Parathyroid adenoma (tissue), 2 donors: ENCODE data around the gene AMBP.

Source experiments
- H2AFZ ChIP-seq: fragments of 300-600 bp; sonication (generic); one replicate; pipeline ENCODE4 v1.7.0; 2017; ENCODE audit warnings: antibody characterized with exemption, mild to moderate bottlenecking
- H3K27ac ChIP-seq: fragments of 300-600 bp; sonication (generic); one replicate; pipeline ENCODE4 v1.7.0; 2017
- H3K27me3 ChIP-seq: fragments of 300-600 bp; sonication (generic); one replicate; pipeline ENCODE4 v1.7.0; 2017; ENCODE audit warnings: low read length; ENCODE audit not compliant: control insufficient read depth, insufficient read depth
- H3K36me3 ChIP-seq: fragments of 300-600 bp; sonication (generic); one replicate; pipeline ENCODE4 v1.7.0; 2017; ENCODE audit warnings: low read length; ENCODE audit not compliant: control insufficient read depth, insufficient read depth
- H3K4me1 ChIP-seq: fragments of 300-600 bp; sonication (generic); one replicate; pipeline ENCODE4 v1.7.0; 2017; ENCODE audit warnings: control low read depth
- H3K4me2 ChIP-seq: fragments of 300-600 bp; sonication (generic); one replicate; pipeline ENCODE4 v1.7.0; 2017; ENCODE audit warnings: low read length
- H3K4me3 ChIP-seq: fragments of 300-600 bp; sonication (generic); one replicate; pipeline ENCODE4 v1.7.0; 2017; ENCODE audit warnings: low read depth, low read length
- H3K79me2 ChIP-seq: fragments of 300-600 bp; sonication (generic); one replicate; pipeline ENCODE4 v1.7.0; 2017; ENCODE audit warnings: control low read depth
- H3K9ac ChIP-seq: fragments of 300-600 bp; sonication (generic); one replicate; pipeline ENCODE4 v1.7.0; 2017; ENCODE audit warnings: mild to moderate bottlenecking
- H3K9me3 ChIP-seq: fragments of 300-600 bp; sonication (generic); one replicate; pipeline ENCODE4 v1.7.0; 2017; ENCODE audit warnings: low read length; ENCODE audit not compliant: control insufficient read depth
- CTCF ChIP-seq: fragments of 300-600 bp; sonication (generic); IDR thresholded peaks from one replicate; pipeline ENCODE4 v1.7.0; 2017; ENCODE audit warnings: antibody characterized with exemption, mild to moderate bottlenecking
- donor health status: primary hyperparathyroidism.

AMBP gene

GRCh38 chr9:114059047-114059803 is 18.9 kb downstream of the AMBP start:
- H3K4me3 ChIP-seq = no peak overlapping the region
- no peaks in the 10 kb centered on the region for H3K27me3 ChIP-seq
- H2AFZ ChIP-seq = no peak overlapping the region
- TF ChIP-seq CTCF = no peak
- no peaks in the 10 kb centered on the region for H3K4me1 ChIP-seq
- H3K9me3 ChIP-seq = no peaks in the 10 kb centered on the region
- H3K79me2 ChIP-seq = no peaks in the 10 kb centered on the region
- H3K4me2 ChIP-seq = no peak overlapping the region
- H3K27ac ChIP-seq = no peak overlapping the region
- no peaks in the 10 kb centered on the region for H3K36me3 ChIP-seq
- H3K9ac ChIP-seq = no peak overlapping the region

- no peak overlapping the region for H3K4me3 ChIP-seq
- H3K4me1 ChIP-seq = no peaks in the 10 kb centered on the region
- H3K9ac ChIP-seq = no peak overlapping the region
- H2AFZ ChIP-seq = no peak overlapping the region
- H3K79me2 ChIP-seq = no peaks in the 10 kb centered on the region
- no peaks in the 10 kb centered on the region for H3K36me3 ChIP-seq
- TF ChIP-seq CTCF = no peak
- H3K27ac ChIP-seq = no peak overlapping the region
- no peak overlapping the region for H3K4me2 ChIP-seq
- no peaks in the 10 kb centered on the region for H3K27me3 ChIP-seq
- no peaks in the 10 kb centered on the region for H3K9me3 ChIP-seq
These were observed 19.4 kb downstream of the AMBP start for GRCh38 chr9:114058688-114059046.

- H3K27ac ChIP-seq = no peak overlapping the region
- no peak for TF ChIP-seq CTCF
These were observed 20.8 kb downstream of the AMBP start for GRCh38 chr9:114057161-114057885.

GRCh38 chr9:114056527-114056926 is 21.6 kb downstream of the AMBP start:
- Histone ChIP-seq H3K4me3 (no peak overlapping the region), H3K79me2 (no peaks in the 10 kb centered on the region), H3K9me3 (no peaks in the 10 kb centered on the region), H3K9ac (no peak overlapping the region), H3K36me3 (no peaks in the 10 kb centered on the region), H3K27ac (no peak overlapping the region), H2AFZ (no peak overlapping the region), H3K27me3 (no peaks in the 10 kb centered on the region), H3K4me2 (no peak overlapping the region), H3K4me1 (no peaks in the 10 kb centered on the region)
- no peak for TF ChIP-seq CTCF

More at GRCh38 chr9:114057161-114057885, 20.8 kb downstream of the AMBP start:
- Histone ChIP-seq H3K9ac (no peak overlapping the region), H3K36me3 (no peaks in the 10 kb centered on the region), H3K9me3 (no peaks in the 10 kb centered on the region), H3K4me1 (no peaks in the 10 kb centered on the region), H2AFZ (no peak overlapping the region), H3K79me2 (no peaks in the 10 kb centered on the region), H3K4me3 (no peak overlapping the region), H3K4me2 (no peak overlapping the region), H3K27me3 (no peaks in the 10 kb centered on the region)
